T47D (cell line): ENCODE measurements around the gene PLEKHD1.
"Not testable (repeated sequence)": the region's sequence is repeated elsewhere in the genome, so short reads cannot be mapped to it uniquely, and the experiment has no call there.

Source experiments
- DNase-seq, 2 experiments: peaks; one replicate each; pipeline versions ENCODE4 v3.0.0 to v3.0.0-alpha.2; 2011 to 2012; ENCODE audit warnings: low read depth in 1 of 2, low spot score in 1 of 2
- JUND ChIP-seq: IDR thresholded peaks from 2 replicates; pipeline ENCODE4 v1.6.1; 2012; ENCODE audit warnings: low read depth
- in situ Hi-C: cut with HindIII; loops from 2 replicates; pipeline ENCODE4 v1.10.0; 2016; ENCODE audit warnings: low sequenced_read_pairs, low pct_unique_long_range_greater_than_20kb

PLEKHD1 gene

GRCh38 chr14:69471436-69471835 is 13.1 kb upstream of the PLEKHD1 start:
- no peak for DNase-seq
- TF ChIP-seq JUND: no peak
- in situ Hi-C loops: no loop called here

GRCh38 chr14:69471916-69472315 is 12.6 kb upstream of the PLEKHD1 start:
- no peak for TF ChIP-seq JUND
- no peak for DNase-seq
- in situ Hi-C loops: no loop called here

GRCh38 chr14:69473260-69473659 is 11.3 kb upstream of the PLEKHD1 start:
- TF ChIP-seq JUND: no peak
- DNase-seq: no peak
- in situ Hi-C loops: no loop called here

- in situ Hi-C loops: no loop called here
- TF ChIP-seq JUND: no peak
- no peak for DNase-seq
These were observed 10.6 kb upstream of the PLEKHD1 start for GRCh38 chr14:69473946-69474345.

- DNase-seq: peak in 1 of 2 experiments; percentile 73
- in situ Hi-C loops: no loop called here
- TF ChIP-seq JUND: no peak
These were observed 9.2 kb upstream of the PLEKHD1 start for GRCh38 chr14:69475194-69475818.

GRCh38 chr14:69476824-69477450 is 7.6 kb upstream of the PLEKHD1 start:
- in situ Hi-C loops: not testable (repeated sequence)
- DNase-seq: peak in 1 of 2 experiments; percentile 55

- in situ Hi-C loops, DNase-seq: not testable (repeated sequence)
These were observed 6.5 kb upstream of the PLEKHD1 start for GRCh38 chr14:69478055-69478454.

- in situ Hi-C loops: no loop called here
- DNase-seq: no peak
- no peak for TF ChIP-seq JUND
These were observed 4.8 kb upstream of the PLEKHD1 start for GRCh38 chr14:69479696-69480095.

GRCh38 chr14:69480136-69480535 is 4.4 kb upstream of the PLEKHD1 start:
- no peak for TF ChIP-seq JUND
- DNase-seq: no peak
- in situ Hi-C loops: no loop called here

- in situ Hi-C loops: no loop called here
- DNase-seq: no peak
- no peak for TF ChIP-seq JUND
These were observed 2.5 kb upstream of the PLEKHD1 start for GRCh38 chr14:69481815-69482568.

- DNase-seq: peak; percentile 73 to 88
- TF ChIP-seq JUND: no peak
- in situ Hi-C loops: no loop called here
These were observed 624 bp upstream of the PLEKHD1 start for GRCh38 chr14:69483765-69484443.

- in situ Hi-C loops: no loop called here
- TF ChIP-seq JUND: no peak
- DNase-seq: no peak
These were observed 760 bp downstream of the PLEKHD1 start for GRCh38 chr14:69485315-69485660.

- no peak for DNase-seq
- no peak for TF ChIP-seq JUND
- in situ Hi-C loops: no loop called here
These were observed 1.2 kb downstream of the PLEKHD1 start for GRCh38 chr14:69485701-69486100.
